HuH-7.5 (cell line): ENCODE results near the gene CALHM6.

Source experiments
- DNase-seq: peaks from one replicate; pipeline ENCODE4 v3.0.0; 2011; ENCODE audit warnings: low spot score

Gene CALHM6

DNA sequence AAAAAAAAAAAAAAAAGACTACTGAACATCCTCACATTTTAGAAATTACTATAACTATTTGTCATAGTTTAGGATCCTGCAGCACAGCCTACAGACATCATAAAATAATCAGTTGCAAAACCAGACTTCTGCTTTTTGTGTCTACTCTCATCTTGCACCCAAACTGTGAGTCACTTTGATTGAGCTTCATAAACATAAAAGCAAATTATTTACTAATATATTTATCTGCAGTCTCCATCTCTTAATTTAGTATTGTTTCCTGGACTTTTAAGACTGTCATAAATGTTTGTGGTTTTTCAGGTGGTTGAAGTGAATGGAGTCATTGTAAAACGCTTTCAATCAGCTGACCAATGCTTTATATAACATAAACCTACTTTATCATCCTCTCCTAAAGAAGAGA, 14.8 kb upstream of the CALHM6 start:
- DNase-seq, result no peak

DNA sequence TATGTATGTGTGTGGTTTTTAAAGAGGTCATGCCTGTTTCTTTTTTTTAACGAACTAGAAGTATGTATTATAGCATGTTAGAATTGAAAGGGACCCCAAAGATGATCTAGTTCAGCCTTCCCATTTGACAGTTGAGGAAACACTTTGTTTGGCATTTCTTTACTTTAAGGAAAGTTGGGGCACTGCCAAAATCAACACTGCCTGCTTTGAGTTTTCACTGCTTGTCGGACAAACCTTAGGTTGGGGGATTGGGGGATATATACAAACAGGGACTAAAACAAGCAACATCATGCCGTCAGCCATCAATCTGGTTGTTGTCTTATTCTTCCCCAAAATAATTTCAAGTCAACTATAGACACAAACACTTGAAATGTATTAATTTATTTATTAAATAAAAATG, 14.1 kb upstream of the CALHM6 start:
- no peak for DNase-seq

DNA sequence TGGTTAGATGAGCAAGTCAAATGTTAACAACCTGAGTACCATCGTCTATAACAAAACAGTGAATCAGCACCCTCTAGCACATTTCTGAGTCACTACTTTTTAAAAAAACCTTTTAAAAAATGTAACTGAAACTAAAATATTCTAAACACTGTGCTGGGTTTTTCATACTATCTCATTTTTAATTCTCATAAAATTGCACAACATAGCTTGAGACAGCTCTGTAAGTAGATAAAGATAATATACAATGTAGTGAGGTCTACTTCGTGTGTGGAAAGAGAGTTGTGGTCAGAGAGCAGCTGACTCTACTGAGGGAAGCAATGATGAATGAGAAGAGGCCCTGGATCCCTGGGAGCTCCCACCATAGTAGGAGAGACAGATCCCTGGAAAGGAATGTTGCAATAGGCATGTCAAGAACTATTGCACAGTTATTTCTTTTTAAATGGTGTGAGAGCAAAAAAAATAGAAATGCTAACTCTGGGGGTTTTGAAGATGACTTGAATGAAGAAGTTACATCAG, 13.6 kb upstream of the CALHM6 start:
- no peak for DNase-seq

DNA sequence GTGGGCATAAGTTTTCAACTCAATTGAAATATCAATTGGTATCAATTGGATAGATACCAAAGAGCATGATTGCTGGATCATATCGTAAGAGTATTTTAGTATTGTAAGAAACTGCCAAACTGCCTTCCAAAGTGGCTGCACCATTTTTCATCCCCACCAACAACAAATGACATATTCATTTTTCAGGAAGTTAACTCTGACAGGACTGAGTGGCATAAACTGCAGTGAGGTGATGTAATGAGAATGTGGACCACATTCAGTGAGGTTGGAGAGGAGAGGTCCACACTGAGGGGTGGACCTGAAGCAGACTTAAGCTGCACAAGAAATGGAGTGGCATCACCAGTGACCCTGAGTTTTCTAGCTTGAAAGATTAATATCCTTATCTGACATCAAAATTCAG, 11.6 kb upstream of the CALHM6 start:
- no peak for DNase-seq

DNA sequence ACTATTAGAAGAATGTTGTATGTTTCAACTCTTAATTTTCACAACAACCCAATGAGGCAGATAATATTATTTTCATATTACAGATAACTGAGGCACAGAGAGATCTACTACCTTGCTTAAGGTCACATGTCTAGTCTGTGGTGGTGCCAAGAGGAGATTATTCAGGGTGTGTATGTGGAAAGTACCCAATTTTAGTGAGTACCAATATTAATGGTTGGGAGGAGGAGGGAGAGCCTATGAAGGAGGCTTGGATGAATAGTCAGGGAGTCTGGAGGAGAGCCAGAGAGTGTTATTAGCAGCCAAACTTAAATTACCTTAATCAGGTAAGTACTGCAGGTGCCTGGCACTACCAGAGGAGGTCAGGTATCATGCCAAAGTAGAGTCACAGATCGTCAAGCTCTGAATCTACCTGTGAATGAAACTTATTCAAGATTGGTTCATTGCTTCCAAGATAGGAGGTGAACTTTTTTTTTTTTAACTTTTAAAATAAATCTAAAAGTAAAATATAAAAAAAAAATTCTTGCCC, 10.9 kb upstream of the CALHM6 start:
- no peak for DNase-seq

DNA sequence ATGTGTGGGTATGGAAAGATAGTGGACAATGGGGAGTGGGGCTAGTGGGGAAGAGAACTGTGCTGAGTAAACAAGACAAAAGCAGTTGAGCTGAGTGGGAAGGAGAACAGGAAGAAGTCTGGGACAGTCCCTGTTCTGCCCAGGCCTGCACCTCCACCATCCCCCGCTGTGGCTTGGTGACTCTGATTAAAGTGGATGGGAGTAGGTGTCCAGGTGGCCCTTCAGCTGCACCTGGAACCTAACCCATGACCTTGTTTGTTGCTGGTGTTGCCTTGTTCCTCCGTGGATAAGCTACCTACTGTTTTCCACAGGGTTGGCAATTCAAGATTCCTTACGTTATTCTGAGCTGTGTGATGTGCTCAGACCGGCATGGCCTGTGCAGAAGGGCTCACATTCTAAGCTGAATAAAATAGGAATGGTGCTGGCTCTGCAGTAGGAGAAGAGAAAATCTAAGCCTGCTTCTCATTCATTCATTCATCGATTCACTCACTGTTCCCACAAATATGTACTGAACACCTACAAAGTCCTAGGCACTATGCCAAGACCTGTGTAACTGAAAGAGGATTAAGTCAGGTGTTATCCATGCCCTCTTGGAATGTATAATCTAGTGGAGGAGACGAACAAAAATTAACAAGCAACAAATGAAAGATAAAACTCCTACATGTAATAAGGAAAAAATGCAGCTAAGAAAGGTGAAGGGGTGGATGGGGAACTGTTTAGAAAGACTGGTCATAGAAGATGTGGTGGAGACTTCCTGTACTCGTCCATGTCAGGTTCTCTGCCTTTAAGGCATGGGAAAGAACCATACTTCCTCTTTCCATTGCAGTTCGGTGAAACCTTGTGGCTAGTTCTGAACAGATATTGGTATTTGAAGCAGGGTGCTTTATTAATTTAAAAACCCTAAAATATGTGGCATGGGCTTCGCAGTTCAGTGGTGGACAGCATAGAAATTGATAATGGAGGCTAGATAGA, 10.1 kb upstream of the CALHM6 start:
- no peak for DNase-seq

DNA sequence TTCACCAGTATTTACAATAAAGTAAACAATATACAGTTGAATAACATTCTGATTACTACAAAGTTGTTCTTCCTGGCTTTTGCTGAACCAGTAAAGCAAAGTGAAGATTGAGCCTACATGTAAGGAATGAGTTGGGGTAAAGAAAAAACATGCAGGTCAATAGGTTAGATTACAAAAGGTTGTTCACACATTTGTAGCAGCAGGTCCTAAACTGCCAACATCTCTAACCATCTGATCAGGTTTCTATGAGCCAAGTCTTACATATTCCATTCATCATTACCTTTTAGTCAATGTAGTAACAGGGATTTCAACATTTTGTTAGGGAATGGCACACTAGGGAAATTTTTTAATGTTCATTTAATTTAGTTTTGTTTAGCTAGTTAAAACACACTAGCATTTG, 9.3 kb upstream of the CALHM6 start:
- DNase-seq, result no peak

DNA sequence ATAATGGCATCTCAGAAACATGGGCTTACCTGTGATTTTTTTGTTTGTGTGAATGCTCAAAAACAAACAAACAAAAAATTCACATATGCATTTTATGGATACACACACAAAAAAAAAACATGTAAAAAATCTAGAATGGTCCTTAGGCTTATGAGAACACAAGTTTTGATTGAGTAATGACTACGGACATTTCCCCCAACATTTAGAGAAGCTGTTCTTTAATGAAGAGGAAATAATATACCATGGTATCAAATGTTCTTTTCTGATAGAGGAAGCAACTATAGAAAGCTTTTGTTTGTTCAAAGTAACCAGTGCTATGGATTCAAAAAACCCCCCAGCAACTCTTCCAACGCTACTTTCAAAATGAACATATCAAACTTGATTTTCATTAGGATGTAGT, 8.6 kb upstream of the CALHM6 start:
- no peak for DNase-seq

DNA sequence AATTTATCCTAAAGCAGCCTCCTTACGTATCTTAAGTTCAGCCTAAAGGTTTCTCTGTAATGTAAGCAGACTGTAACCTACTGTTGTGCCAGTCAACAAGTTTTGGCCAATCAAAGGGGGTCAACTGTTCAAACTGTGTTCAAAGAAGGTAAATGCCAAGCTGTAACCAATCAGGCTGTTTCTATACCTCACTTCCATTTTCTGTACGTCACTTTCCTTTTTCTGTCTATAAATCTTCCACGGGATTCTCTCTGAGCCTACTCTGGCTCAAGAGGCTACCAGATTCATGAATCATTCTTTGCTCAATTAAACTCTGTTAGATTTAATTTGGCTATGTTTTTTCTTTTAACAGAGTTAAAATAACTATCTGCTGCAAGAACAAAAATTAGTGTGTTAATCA, 5.1 kb upstream of the CALHM6 start:
- no peak for DNase-seq

DNA sequence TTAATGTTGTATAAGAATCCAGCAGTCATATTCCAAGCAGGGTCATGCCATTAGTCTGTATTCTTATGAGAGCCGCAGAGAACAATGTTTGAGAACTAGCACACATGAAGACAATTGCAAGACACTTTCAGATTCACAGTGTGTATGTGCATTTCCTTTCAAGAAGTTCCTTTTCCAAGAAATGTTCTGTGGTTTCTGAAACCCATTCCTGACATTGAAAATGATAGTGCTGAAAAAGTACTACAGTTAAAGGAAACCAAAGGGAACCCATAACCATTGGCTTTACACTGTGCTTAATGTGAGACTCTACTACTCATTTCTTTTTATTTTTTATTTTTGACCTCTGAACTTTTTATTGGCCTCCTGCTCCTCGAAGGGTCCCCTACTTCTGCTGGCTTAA, 4.2 kb upstream of the CALHM6 start:
- DNase-seq, result no peak

DNA sequence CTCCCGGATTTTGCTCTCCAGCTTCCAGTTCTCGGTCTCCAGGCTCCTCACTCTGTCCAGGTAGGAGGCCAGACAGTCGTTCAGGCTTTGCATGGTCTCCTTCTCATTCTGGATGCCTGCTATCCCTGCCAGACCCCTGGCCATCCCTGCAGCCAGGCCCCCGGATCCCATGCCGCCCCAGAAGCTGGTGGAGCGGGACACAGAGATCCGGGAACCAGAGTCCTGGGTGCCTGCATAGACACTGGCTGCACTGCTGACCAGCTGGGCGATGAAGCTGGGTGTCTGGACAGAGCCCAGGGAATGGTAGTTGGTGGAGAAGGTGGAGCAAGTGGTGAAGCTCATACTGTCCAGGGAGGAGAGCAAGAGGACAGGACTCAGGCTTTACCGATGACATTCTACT, 2.9 kb upstream of the CALHM6 start:
- DNase-seq, result no peak

DNA sequence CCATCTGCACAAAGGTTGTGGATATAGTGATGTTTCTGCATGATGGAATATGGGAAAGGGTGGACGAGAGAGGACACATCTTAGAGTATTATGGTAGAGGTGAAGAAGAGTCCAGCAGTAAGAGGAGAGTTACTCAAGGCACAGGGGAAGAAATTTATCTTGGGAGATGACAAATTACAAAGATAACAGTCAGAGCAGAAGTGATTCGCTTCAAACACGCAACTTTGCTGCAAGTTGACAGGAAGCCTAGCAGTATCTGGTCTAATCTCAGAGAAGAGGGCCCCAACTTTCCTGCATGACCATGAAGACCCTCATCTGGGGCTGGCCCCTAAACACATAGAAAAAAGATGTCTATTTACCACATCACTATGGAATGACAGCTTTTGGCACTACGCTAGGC, 1.2 kb upstream of the CALHM6 start:
- no peak for DNase-seq

DNA sequence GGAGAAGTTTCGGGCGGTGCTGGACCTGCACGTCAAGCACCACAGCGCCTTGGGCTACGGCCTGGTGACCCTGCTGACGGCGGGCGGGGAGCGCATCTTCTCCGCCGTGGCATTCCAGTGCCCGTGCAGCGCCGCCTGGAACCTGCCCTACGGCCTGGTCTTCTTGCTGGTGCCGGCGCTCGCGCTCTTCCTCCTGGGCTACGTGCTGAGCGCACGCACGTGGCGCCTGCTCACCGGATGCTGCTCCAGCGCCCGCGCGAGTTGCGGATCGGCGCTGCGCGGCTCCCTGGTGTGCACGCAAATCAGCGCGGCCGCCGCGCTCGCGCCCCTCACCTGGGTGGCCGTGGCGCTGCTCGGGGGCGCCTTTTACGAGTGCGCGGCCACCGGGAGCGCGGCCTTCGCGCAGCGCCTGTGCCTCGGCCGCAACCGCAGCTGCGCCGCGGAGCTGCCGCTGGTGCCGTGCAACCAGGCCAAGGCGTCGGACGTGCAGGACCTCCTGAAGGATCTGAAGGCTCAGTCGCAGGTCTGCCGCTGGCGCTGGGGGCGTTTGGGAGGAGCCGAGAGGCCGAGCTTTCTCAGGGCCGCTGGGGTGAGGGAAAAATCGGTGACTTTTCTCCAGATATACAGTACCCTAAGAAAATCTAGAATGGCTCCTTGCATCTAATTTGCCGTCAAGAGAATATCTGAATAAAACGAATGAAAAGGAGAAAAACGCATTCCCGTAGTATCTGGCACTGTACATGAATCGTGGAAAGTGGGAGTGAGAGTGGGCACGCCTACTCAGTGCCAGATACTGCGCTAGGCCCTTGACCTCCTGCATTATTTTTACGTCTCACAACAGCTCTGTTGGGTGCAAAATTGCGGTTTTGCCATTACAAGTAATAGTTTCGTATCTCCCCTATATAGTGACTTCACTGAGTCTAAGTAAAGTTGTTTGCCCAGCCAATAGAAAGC, 1.0 kb downstream of the CALHM6 start:
- no peak for DNase-seq

DNA sequence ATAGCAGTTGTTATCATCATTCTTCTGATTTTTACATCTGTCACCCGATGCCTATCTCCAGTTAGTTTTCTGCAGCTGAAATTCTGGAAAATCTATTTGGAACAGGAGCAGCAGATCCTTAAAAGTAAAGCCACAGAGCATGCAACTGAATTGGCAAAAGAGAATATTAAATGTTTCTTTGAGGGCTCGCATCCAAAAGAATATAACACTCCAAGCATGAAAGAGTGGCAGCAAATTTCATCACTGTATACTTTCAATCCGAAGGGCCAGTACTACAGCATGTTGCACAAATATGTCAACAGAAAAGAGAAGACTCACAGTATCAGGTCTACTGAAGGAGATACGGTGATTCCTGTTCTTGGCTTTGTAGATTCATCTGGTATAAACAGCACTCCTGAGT, 2.1 kb downstream of the CALHM6 start:
- no peak for DNase-seq

DNA sequence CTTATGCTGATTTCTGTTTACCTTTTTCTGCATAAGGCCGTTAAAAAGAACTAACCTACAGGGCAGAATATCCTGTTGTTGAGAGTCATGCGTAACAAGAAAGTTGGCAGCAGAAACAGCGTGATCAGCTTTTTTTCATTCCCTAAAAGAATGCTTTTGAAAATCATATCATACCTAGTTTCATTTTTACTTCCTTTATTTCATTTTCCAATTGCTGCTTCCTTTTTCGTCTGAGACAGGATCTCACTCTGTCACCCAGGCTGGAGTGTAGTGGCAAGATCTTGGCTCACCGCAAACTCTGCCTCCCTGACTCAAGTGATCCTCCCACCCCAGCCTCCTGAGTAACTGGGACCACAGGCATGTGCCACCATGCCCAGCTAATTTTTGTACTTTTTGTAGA, 4.1 kb downstream of the CALHM6 start:
- no peak for DNase-seq

DNA sequence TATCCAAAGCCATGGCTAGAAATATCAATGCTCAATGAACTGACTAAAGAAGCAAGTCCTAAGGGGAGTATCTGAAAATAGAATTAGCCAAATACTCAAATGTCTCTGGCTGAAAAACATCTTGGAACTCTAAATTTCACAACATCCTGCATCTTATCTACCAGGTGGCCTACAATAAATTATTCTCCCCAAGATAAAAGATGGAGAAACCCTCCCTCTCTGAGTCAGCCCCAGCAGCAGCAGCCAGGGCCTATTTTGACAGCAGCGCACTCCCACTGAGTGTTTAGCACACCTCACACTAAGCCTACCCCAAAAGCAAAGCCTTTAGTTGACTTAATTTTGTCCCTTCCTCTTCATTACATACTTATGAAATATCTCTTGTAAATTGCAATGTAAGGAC, 5.9 kb downstream of the CALHM6 start:
- no peak for DNase-seq

DNA sequence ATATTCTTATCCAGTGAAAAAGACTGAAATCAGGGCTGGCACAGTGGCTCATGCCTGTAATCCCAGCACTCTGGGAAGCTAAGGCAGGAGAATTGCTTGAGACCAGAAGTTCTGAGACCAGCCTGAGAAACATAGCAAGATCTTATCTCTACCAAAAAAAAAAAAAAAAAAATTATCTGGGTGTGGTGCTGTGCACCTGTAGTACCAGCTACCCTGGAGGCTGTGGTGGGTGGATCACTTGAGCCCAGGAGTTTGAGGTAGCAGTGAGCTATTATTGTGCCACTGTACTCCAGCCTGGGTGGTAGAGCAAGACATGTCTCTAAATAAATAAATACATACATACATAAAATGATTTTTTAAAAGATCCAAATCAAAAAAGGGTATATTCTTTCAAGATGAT, 6.3 kb downstream of the CALHM6 start:
- DNase-seq, result no peak

DNA sequence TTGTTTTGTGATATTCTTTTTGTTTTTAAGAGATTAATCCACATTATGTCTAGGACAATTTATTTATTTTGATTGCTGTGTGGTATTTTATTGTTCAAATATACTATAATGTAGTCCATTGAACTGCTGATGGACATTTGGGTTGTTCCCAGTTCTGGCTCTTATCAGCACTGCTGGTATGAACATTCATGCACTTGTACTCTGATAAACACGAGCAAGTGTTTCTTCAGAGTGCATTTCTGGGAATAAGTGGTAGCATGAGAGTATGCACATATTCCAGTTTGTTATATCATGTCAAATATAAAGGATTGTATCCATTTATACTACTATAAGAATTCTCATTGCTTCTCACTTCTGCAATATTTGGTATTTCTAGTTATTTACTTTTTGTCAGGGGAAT, 7.1 kb downstream of the CALHM6 start:
- DNase-seq, result no peak

DNA sequence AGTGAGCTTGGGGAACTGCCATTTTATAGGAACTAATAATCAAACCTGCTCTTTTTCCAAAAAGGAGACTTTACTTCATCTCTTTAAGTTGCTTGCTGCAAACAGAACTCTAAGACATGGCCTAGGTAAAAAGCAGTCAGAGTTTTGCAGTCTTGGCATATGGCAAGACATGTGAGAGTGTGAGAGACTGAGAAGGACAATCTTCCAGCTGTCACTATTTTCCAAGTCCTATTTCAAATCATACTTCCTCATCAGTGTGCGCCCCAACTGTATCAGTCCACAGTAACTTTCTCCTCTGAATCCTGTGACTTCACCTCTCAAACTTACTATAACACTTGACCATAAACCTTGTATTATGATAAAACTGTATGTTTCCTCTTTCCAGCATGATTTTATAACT, 10.4 kb downstream of the CALHM6 start:
- no peak for DNase-seq

DNA sequence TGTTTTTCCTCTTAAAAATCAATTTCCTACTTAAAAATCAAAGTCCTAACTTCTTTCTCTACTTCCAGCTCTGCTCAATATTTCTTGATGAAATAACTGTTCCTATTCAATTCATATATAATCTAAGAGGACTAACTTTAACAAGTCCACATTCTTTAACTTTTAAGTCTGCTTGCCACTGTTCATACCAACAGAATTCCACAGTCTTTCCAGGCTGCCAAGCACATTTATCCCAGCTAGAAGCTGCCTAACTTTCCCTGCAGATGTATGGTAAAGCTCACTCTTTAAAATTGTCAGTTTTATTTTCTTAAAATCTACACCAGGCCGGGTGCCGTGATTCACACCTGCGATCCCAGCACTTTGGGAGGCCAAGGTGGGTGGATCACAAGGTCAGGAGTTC, 11.5 kb downstream of the CALHM6 start:
- no peak for DNase-seq

DNA sequence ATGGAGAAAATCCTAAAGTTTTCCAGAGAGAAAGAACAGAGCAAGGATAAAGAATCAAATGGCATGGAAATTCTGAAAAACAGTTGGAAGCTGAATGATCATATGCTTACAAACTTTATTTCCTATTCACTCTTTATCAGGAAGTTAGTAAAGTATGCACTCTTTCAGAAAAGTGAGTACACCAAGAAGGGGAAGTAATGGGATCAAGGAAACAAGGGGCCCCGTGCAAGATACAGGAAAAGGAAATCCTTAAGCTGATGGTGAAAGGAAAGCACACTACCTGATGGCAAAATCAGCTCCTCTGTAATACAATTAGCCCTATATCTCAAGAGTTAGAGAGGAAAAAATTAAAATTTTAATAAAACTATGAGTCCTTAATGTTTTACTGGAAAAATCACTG, 14.0 kb downstream of the CALHM6 start:
- no peak for DNase-seq

DNA sequence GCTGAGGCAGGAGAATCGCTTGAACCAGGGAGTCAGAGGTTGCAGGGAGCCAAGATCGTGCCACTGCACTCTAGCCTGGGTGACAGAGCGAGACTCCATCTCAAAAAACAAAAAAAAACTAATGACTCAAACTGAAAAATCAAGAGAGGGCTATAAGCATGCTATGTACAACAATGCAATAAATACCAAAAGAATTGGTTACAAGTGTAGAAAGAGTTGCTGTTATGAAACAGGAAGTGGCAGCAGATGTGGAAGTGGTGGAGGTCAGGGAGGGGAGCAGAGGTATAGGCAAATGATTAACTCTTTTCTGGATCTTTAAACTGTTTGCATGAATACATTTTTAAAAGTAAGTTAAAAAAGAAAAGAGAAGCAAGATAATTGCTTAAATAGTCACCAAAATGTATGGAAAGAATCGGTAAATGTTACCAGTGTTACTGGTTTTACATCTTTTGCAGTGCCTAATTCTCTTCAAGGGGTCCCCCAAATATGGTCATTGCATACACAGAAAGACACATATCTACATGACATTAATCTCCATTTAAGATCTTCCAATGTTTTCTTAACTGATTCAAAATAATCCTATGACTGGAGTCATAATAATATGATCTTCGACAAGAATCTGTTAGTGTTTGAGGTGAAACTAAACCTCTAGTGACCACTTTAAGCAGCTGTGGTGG, 15.0 kb downstream of the CALHM6 start:
- no peak for DNase-seq
